HepG2 (cell line): ENCODE measurements around the gene GRK5. TPM values are rescaled to one million over a fixed set of nuclear protein-coding genes. Genes with fewer than 3 reads are reported as not detected.

Experiments used
- ATAC-seq: fragments of 200-7000 bp; cut with Tn5 transposase; 3 replicates; pipeline ENCODE4 v1.9.1; 2020; ENCODE audit warnings: mild to moderate bottlenecking, moderate library complexity
- BruUV-seq: library from RNA; stranded (reverse); fragments of 400-500 nt; replicated peaks from 2 replicates; lab custom pipeline; 2021; lab: Mats Ljungman, UMichigan
- CTCF ChIA-PET: fragments of 300-600 bp; formaldehyde crosslinking; extraction: SDS; loops from one replicate; lab custom pipeline; 2021; ENCODE audit warnings: low total read pairs, inconsistent platforms, low intra/inter-chr PET ratio; lab: Yijun Ruan, JAX
- POLR2A ChIA-PET: fragments of 350-600 bp; sonication (Branson Sonifier 250); formaldehyde crosslinking; loops from one replicate; lab custom pipeline; 2020; ENCODE audit warnings: antibody characterized with exemption, inconsistent platforms; lab: Yijun Ruan, JAX
- DNase-seq: peaks from one replicate; pipeline ENCODE4 v3.0.0-alpha.2; 2015; ENCODE audit warnings: low spot score
- FAIRE-seq: peaks from 3 replicates; lab custom pipeline; 2011; peaks lifted over from hg19 to GRCh38; lab: Jason Lieb, UNC
- H2AFZ ChIP-seq: one replicate; pipeline ENCODE4 v1.6.1; 2011; ENCODE audit warnings: low read length, inconsistent platforms
- H3K27ac ChIP-seq: fragments of 300-600 bp; 3 replicates; pipeline ENCODE4 v1.8.0; 2011; ENCODE audit warnings: mixed run types, mild to moderate bottlenecking, mixed read lengths, low read length, inconsistent platforms; ENCODE audit not compliant: insufficient read depth; ENCODE audit errors: extremely low read length
- H3K27me3 ChIP-seq, 2 experiments: fragments of 200-600 bp in 1 of 2; 2 replicates in 1 of 2; 3 replicates in 1 of 2; pipeline versions ENCODE4 v1.6.0 to v1.8.0; 2011; ENCODE audit warnings: low read length in 2 of 2, mild to moderate bottlenecking in 2 of 2, moderate library complexity in 2 of 2, inconsistent platforms in 1 of 2; ENCODE audit not compliant: insufficient read depth in 2 of 2, control insufficient read depth in 1 of 2
- H3K36me3 ChIP-seq, 2 experiments: fragments of 200-600 bp in 1 of 2; replicated peaks in 1 of 2; 2 replicates in 1 of 2; 3 replicates in 1 of 2; pipeline versions ENCODE4 v1.5.1 to v1.8.0; 2011; ENCODE audit warnings: low read length in 2 of 2, inconsistent platforms in 1 of 2; ENCODE audit not compliant: insufficient read depth in 2 of 2, control insufficient read depth in 1 of 2
- H3K4me1 ChIP-seq: 2 replicates; pipeline ENCODE4 v1.5.1; 2012; ENCODE audit warnings: low read length, inconsistent platforms; ENCODE audit not compliant: insufficient read depth
- H3K4me2 ChIP-seq: 2 replicates; pipeline ENCODE4 v1.6.0; 2011; ENCODE audit warnings: low read depth, low read length, inconsistent platforms
- H3K4me3 ChIP-seq, 3 experiments: fragments of 200-600 bp in 1 of 3; sonication (generic), shearing (Covaris generic) in 1 of 3; replicated peaks in 1 of 3; 2 replicates each; pipeline ENCODE4 v1.5.1; 2011 to 2016; ENCODE audit warnings: low read length in 3 of 3, inconsistent platforms in 2 of 3, low read depth in 2 of 3, mild to moderate bottlenecking in 2 of 3, control low read depth in 1 of 3, mixed read lengths in 1 of 3; ENCODE audit not compliant: insufficient read depth in 1 of 3
- H3K79me2 ChIP-seq: one replicate; pipeline ENCODE4 v1.6.1; 2011; ENCODE audit warnings: low read length, inconsistent platforms; ENCODE audit not compliant: insufficient read depth
- H3K9ac ChIP-seq: 2 replicates; pipeline ENCODE4 v1.6.0; 2011; ENCODE audit warnings: mild to moderate bottlenecking, low read depth, low read length, inconsistent platforms; ENCODE audit not compliant: insufficient read depth
- H3K9me3 ChIP-seq: 2 replicates; pipeline ENCODE4 v1.5.1; 2012; ENCODE audit warnings: mild to moderate bottlenecking, low read length
- H4K20me1 ChIP-seq: 2 replicates; pipeline ENCODE4 v1.6.0; 2011; ENCODE audit warnings: inconsistent platforms, mild to moderate bottlenecking, low read length, moderate library complexity; ENCODE audit not compliant: insufficient read depth
- ATM ChIP-seq: fragments of 450-650 bp; IDR thresholded peaks from 2 replicates; pipeline ENCODE4 v1.7.1; 2017; ENCODE audit warnings: mild to moderate bottlenecking, borderline replicate concordance
- ATRX ChIP-seq: sonication (generic); formaldehyde crosslinking; IDR thresholded peaks from 2 replicates; pipeline ENCODE4 v1.4.0; 2020; ENCODE audit warnings: missing genetic modification reagents, borderline replicate concordance
- CAMTA2 ChIP-seq: sonication (generic); formaldehyde crosslinking; IDR thresholded peaks from 2 replicates; pipeline ENCODE4 v1.4.0; 2020; ENCODE audit warnings: mild to moderate bottlenecking, missing genetic modification reagents, borderline replicate concordance
- CBX1 ChIP-seq: IDR thresholded peaks from one replicate; pipeline ENCODE4 v1.6.1; 2016; ENCODE audit warnings: antibody characterized with exemption, low read depth
- DMTF1 ChIP-seq: sonication (generic); formaldehyde crosslinking; IDR thresholded peaks from 2 replicates; pipeline ENCODE4 v1.4.0; 2020; ENCODE audit warnings: mild to moderate bottlenecking, missing genetic modification reagents
- ELK4 ChIP-seq: sonication (generic); formaldehyde crosslinking; IDR thresholded peaks from 2 replicates; pipeline ENCODE4 v1.9.0; 2021; ENCODE audit warnings: missing genetic modification reagents, borderline replicate concordance
- MXD3 ChIP-seq: IDR thresholded peaks from 2 replicates; pipeline ENCODE4 v1.6.1; 2016; ENCODE audit warnings: mild to moderate bottlenecking, missing biosample characterization, missing genetic modification reagents
- NFATC3 ChIP-seq: sonication (generic); formaldehyde crosslinking; IDR thresholded peaks from 2 replicates; pipeline ENCODE4 v1.5.1; 2020; ENCODE audit warnings: mild to moderate bottlenecking, missing genetic modification reagents
- RORA ChIP-seq: sonication (generic); formaldehyde crosslinking; IDR thresholded peaks from 2 replicates; pipeline ENCODE4 v1.5.0; 2020; ENCODE audit warnings: mild to moderate bottlenecking, missing genetic modification reagents, moderate library complexity
- SETDB1 ChIP-seq: sonication (generic); formaldehyde crosslinking; IDR thresholded peaks from 2 replicates; pipeline ENCODE4 v1.5.1; 2020; ENCODE audit warnings: missing genetic modification reagents, mild to moderate bottlenecking, borderline replicate concordance
- SP5 ChIP-seq: IDR thresholded peaks from 2 replicates; pipeline ENCODE4 v1.6.1; 2016; ENCODE audit warnings: low read depth, borderline replicate concordance
- ZBTB21 ChIP-seq: sonication (generic); formaldehyde crosslinking; IDR thresholded peaks from 2 replicates; pipeline ENCODE4 v1.4.0; 2020; ENCODE audit warnings: missing genetic modification reagents
- ZMYM3 ChIP-seq: sonication (generic); formaldehyde crosslinking; IDR thresholded peaks from 2 replicates; pipeline ENCODE4 v1.5.1; 2020; ENCODE audit warnings: mild to moderate bottlenecking, missing genetic modification reagents
- ZNF629 ChIP-seq: sonication (generic); formaldehyde crosslinking; conservative IDR thresholded peaks from 2 replicates; pipeline ENCODE4 v1.5.0; 2020; ENCODE audit warnings: missing genetic modification reagents
- ZNF761 ChIP-seq: sonication (generic); formaldehyde crosslinking; conservative IDR thresholded peaks from 2 replicates; pipeline ENCODE4 v1.4.0; 2020; ENCODE audit warnings: mild to moderate bottlenecking, missing genetic modification reagents
- WGBS: methylation state at CpG from one replicate; pipeline ENCODE4 v1.1.6; 2017; ENCODE audit warnings: low lambda C conversion rate; 5-methylcytosine and 5-hydroxymethylcytosine counted together
- in situ Hi-C: cut with HindIII; loops from 2 replicates; pipeline ENCODE4 v1.10.0; 2017; ENCODE audit warnings: low pct_unique_long_range_greater_than_20kb; ENCODE audit not compliant: extremely low pct_ligation_motif_present
- intact Hi-C: fragments of 100-400 bp; cut with micrococcal nuclease; formaldehyde crosslinking; loops from one replicate; pipeline ENCODE4 v1.10.0; 2022; ENCODE audit not compliant: unreplicated experiment
- polyA plus RNA-seq, 8 experiments: library from polyadenylated mRNA; depleted of rRNA in 3 of 8; stranded (reverse) in 7 of 8; unstranded in 1 of 8; fragments of >200 nt; fragmentation: Illumina TruSeq in 4 of 8; extraction: Trizol in 4 of 8; gene quantifications; 2 replicates each; pipeline versions ENCODE4 v1.2.1 to v1.2.3, GENCODE V29; 2011 to 2016; ENCODE audit warnings: low read depth in 4 of 8, missing spikeins in 1 of 8, mixed read lengths in 1 of 8; ENCODE audit not compliant: insufficient read depth in 1 of 8
- total RNA-seq, 5 experiments: library from RNA; depleted of rRNA; stranded (reverse); fragments of >200 nt; fragmentation: Illumina TruSeq; extraction: Trizol; gene quantifications; 2 replicates each; pipeline ENCODE4 v1.2.3, GENCODE V29; 2016; ENCODE audit warnings: low read depth in 1 of 5

The GRK5 gene
- total and polyA plus RNA-seq, 2 of the 13 experiments (the other 11 are each of a cell fraction or from before 2014, with no cell fraction given): 10.4 to 12.6 TPM

GRCh38 chr10:119319161-119319919 is 112.0 kb downstream of the GRK5 start (continued):
- TF ChIP-seq DMTF1 (CRISPR knock-in tag) (no peak), RORA (CRISPR knock-in tag) (no peak), ATM (no peak), ATRX (CRISPR knock-in tag) (no peak), SETDB1 (no peak), ZMYM3 (peak; percentile 66; the same call in 1 of the 2 replicates), CBX1 (no peak), MXD3 (no peak), NFATC3 (CRISPR knock-in tag) (no peak), ZNF629 (CRISPR knock-in tag) (peak; percentile 93)

DNA sequence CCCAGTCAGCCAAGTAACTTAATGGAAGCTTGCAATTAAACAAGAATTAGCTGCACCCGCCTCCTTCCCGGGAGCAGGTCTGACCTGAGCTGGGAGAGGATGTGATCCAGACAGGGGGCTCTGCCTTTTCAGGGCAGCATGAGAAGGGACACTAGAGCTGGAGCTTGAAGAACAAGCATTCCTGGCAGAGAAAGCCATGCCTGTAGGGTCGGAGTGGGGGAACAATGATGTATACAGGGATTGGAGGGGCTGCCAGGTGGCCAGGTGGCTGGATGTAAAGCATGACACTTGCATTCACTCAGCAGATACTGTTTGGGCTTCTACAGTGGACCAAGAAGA is 112.5 kb downstream of the GRK5 start:
- 97% methylated on average over 3 of the region's 3 CpGs for WGBS
- BruUV-seq: no TSS peak
- Histone ChIP-seq H3K27me3 (no peaks in the 10 kb centered on the region), H2AFZ (no peak overlapping the region), H3K4me2 (no peak overlapping the region), H3K4me3 (no peak overlapping the region), H3K36me3 (no peaks in the 10 kb centered on the region), H3K9me3 (no peaks in the 10 kb centered on the region), H3K27ac (no peak overlapping the region), H4K20me1 (no peaks in the 10 kb centered on the region), H3K79me2 (peaks cover 21% of the 10 kb centered on the region), H3K4me1 (peaks cover 94% of the 10 kb centered on the region), H3K9ac (no peak overlapping the region)
- intact Hi-C loops: loop anchor here (5.0 kb wide), 2 partner anchors 87 to 552 kb away; partner anchors contain the start of gene MCMBP
- POLR2A ChIA-PET: interaction anchor here (1.2 to 5.3 kb wide), 3 partner anchors 29 to 113 kb away, joined by 3 to 59 read pairs (median 6); partner anchors contain the start of gene GRK5
- no peak for FAIRE-seq
- no peak for ATAC-seq
- CTCF ChIA-PET: no interaction called here
- no peak for TF ChIP-seq ELK4
- TF ChIP-seq CAMTA2 (CRISPR knock-in tag): 0 out of 2 replicates have a peak, but pooled peaks have one; percentile 55
- TF ChIP-seq ZNF761: no peak
- TF ChIP-seq SP5 (CRISPR knock-in tag): no peak
- no peak for TF ChIP-seq ZBTB21 (CRISPR knock-in tag)
- TF ChIP-seq, all 625 proteins: peak for 1
- DNase-seq: no peak
- in situ Hi-C loops: no loop called here
